CD1c-positive myeloid dendritic cell (primary cell): ENCODE measurements around the gene UNC93B1.

Source experiments
- DNase-seq: peaks from one replicate; pipeline ENCODE4 v3.0.0-alpha.2; 2016; ENCODE audit errors: extremely low spot score

Gene UNC93B1

DNA sequence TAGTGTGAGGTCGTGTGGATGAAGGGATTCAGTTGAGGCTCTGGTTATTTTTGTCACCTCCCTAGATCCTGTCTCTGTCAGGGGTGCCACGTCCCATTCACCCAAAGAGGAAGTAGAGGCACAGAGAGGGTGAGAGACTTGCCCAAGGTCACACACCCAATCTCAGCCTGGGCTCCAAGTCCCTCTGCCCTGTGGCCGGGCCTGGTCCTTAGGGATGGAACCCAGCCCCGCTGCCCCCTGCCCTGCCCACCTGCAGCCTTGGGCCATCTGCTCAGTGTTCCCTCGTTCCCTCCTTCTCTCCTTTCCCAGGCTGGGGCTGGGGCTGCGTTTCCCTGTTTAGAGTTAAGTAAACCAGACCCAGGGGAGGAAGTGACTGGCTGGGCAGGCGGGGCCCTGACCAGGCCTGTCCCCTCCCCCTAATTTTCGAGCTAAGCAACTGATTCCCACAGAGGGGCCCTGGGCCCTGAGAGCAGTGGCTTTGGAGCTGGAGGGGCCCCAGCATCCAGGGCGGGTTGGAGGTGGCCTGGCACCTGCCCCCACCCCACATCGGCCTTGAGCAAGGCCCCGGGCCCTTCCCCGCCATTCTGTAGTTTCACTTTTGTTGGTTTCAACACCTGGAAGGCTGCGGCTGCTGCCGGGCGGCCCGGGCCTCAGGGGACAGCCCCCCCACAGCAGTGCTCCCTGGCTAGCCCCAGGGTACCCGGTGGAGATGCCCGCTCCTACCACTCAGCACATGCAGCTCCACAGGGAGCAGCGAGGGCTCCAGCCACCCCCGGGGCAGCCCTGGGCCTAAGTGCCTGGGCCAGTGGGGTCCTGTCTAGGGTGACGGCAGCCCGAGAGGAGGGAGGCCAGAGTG is 36.4 kb upstream of the UNC93B1 start:
- DNase-seq, result peak; percentile 70

DNA sequence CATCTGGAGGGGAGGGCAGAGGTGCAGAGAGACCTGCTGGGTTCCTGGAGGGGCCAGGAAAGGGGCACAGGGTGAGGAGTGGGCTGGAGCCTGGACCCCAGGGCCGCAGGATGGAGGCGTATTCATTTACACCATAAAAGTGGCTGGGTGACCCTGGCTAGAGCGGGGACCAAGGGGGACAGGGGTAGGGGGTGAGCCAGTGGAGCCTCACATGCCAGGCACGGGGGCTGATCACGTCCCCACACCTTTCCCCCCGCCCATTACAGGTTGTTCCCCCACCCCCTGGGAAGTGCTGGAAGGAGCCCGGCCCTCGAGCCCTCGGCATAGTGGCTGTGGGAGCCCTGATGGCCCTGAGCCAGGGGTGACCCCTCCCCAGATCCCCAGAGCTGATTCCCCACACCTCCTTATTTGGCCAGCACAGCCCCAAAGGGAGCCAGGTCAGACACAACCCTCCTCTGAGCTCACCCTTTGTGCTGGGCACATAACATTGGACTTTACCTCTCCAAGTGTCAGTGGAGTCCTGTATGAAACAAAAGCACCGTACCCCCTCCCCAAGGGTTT is 35.7 kb upstream of the UNC93B1 start:
- DNase-seq, result peak; percentile 8

DNA sequence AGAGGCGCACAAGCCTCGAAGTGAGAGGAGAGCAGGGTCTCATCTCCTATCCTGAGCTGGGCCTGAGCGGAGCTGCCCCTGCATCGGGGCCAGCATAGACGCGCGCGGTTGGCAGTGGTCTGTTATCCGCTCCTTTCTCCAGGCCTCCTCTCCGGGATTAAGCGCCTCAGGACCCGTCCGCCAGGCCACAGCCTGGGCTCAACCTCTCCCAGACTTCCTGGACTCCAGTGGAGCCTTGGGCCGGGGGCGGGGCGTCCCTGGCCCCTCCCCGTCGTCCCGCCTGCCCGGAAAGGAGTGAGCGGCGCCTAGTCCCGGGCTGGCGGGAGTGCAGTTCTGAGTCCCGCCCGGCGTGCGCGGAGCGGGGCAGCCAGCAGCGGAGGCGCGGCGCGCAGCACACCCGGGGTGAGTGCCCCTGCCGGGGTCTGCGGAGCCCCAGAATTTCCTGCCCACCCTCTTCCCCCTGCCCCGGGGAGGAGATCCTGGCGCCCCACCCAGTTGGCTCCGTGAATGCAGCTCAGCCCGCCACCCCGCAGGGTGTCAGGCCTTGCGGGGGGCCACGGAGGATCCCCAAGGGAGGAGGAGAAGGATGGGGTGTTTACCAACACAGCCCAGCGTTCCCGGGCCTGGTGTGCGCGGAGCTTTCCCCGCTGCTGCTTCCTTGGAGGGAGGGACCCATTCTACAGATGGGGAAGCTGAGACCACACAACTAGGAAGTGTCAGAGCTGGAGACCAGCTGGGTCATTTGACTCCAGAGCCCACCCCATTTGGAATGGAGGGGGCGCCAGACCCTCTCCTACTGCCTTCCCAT is 35.0 kb upstream of the UNC93B1 start, which contains the start of gene TCIRG1:
Gene TCIRG1 (plus strand): TSS at position 308 of the 808 bp plus-strand sequence. CDS start 2,247 bp downstream, outside the sequence.
- peak; percentile 88 for DNase-seq

DNA sequence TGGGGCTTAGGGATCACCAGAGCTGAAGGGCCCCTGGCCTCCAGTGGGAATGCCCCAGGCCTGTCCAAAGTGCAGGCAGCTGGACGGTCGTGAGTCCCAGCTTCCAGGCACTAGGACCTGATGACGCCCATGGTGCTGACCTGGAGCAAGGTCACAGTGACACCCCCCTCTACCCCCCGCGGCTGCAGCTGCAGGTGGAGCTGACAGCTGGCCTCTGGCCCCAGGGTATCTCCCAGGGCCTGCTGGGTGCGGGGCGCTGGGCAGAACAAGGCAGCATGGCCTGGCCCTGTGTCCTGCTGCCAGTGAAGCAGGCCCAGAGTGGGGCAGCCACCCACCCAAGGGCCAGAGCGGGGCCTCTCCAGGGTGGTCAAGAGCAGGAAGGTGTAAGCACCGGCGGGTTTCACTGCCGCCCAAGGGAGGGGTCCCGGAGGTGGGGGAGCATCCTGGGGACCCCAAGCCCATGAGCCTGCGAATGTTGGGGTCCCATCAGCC is 34.4 kb upstream of the UNC93B1 start:
- DNase-seq, result no peak

DNA sequence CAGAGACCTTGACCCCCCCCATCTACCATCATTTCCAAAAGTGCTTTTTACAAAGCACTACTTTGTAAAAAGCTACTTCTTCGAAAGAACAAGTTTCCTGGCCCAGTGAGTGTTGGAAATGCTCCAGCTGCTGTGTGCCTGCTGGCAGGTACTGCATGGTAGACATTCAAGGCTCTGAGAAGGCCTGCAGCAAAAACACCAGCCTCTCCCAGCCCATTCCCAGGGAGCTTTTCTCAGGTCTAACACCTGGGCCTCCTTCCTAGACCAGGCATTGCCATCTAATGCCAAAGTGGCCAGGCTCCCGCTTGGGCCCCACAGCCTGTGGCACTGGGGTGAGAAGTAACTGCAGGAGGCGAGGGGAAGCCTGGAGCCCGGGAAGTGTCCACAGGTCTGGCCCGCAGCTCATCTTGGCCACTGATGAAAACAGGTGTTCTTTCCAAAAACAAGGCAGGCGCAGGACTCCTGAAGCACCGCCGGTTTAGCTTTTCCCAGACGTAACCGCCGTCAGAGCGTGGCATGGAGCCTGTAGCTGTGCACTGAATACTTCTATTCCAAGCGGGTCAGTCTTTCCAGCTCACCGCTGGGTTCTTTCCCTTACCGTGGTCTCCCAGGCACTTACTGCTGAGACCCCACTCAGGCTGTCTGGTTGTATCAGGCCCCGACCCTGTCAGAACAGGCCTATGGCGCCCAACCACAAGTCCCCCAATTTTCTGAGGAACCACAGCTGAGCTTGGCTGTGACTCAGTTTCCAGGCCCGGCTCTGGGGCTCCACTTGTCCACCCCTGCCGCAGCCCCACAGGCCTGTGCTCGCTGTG is 33.7 kb upstream of the UNC93B1 start:
- peak; percentile 9 for DNase-seq

DNA sequence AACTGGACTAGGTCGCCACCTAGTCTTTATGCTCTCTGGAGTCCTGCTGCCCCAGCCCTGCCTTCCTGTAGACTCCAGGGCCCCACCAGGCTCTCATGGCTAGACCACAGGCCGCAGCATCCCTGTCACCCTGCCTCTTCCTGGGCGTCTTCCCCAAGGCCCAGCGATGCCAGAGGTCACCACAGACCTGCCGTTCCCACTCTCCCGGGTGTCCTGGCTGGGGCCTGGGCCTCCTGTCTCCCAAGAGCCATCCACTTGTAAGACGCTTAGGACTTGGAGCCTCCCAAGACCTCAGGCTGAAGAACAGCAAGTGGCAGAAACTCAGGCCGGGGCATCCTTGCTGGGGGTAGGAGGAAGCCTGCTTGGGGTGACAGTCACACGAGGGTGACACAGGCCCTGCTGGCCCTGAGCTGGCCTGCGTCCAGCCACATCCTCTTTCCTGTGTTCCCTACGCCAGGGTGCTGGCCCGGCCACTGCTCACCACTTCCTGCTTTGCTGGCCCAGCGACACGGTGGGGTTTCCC is 32.9 kb upstream of the UNC93B1 start:
- peak; percentile 92 for DNase-seq

DNA sequence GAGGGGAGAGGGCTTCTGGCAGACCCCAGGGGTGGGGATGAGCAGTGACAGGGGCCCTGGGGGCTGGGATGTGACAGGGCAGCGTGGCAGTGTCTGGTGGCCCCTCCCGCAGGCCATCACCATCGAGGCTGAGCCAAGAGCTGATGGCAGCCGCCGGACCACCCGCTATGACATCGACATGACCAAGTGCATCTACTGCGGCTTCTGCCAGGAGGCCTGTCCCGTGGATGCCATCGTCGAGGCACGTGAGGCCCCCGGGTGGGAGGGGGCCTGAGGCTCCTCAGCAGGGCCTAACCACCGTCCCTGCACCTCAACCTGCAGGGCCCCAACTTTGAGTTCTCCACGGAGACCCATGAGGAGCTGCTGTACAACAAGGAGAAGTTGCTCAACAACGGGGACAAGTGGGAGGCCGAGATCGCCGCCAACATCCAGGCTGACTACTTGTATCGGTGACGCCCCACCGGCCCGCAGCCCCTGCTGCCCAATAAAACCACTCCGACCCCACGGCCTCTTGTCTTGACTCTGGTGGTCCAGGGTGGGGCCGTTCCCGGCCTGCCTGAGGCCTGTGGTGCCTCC is 32.3 kb upstream of the UNC93B1 start:
- peak; percentile 76 for DNase-seq

DNA sequence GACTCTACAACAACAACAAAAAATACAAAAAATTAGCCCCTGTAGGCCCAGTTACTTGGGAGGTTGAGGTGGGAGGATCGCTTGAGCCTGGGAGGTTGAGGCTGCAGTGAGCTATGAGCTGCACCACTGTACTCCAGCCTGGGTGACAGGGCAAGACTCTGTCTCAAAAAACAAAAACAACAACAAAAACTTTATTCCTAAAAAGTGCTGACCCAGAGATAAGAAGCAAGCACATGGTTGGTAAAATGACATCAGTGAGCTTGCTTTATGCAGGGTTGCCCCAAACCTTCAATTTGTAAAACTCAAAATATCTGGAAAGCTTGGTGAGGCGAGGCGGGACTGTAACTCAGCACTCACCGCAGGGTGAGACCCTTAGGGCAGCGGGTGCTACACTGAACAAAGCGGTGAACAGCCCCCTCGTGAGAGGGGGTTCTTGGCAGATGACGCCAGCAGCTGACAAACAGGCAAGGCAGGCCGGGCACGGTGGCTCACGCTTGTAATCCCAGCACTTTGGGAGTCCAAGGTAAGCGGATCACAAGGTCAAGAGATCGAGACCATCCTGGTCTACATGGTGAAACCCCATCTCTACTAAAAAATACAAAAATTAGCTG is 31.5 kb upstream of the UNC93B1 start:
- no peak for DNase-seq

DNA sequence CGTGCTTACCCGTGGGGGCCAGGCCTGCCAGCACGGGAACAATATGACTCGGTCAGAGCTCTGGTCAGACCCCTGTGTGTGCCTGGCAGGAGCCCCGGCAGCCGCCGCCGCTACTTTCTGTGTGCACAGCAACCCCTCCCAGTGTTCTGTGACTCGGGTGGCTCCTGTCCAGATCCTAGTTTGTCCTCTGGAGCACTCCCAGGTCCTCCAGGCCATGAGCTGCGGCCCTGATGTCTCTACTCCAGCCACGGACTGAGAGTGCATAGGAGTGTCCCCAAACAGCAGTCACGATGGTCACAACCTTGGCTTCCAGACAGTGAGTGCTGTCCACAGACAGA is 29.8 kb upstream of the UNC93B1 start:
- DNase-seq, result no peak

DNA sequence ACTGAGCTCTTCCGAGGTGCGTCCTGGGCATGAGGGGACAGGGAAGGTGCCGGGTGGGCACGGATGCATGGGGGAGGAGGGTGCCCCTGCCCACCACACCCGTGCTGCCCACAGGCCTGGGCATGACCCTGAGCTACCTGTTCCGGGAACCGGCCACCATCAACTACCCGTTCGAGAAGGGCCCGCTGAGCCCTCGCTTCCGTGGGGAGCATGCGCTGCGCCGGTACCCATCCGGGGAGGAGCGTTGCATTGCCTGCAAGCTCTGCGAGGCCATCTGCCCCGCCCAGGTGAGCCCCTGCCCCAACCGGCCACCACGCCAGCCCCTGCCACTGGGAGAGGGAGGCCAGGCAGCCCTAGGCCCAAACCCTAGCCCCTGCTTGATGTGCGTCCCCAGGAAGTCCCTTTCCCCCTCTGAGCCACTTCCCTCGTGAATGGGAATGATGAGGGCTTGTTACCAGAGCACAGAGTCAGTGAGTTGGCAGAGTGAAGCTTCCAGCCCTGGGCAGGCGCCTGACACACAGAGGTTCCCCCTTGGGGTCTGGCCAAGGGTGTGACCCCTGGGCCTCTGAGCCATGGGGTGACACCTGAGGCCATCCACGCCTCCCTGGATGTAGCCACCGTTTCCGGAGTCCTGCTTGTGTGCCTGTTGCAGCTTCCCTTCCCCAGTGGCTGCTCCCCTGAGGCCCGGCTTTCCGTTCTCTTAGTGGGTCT is 29.3 kb upstream of the UNC93B1 start:
- no peak for DNase-seq

DNA sequence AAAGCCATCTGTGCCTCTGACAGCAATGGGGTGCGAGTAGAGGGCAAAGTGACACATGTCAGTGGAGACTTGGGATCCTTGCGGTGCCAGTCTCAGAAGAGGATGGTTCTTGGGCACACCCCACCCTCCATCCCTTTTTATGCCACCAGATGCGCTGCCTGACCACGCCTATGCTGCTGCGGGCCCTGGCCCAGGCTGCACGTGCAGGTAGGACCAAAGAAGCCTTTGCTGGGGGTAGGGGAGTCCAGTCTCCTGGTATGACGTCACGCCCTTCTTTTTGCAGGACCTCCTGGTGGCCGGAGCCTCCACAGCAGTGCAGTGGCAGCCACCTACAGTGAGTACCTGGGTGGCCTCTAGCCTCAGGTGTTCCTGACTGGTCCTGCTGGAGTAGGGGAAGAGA is 28.1 kb upstream of the UNC93B1 start:
- no peak for DNase-seq

DNA sequence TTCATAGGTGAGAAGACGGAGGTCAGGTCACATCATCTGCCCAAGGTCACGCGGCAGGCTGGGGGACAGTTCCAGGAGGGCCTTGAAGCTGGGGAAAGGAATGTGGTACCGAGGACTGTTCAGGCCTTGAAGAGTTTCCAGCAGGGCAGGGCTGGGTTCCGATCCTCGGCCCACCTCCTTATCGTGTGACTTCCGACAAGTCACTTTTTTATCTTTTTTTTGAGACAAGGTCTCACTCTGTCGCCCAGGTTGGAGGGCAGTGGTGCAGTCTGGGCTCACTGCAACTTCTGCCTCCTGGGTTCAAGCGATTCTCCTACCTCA is 27.2 kb upstream of the UNC93B1 start:
- no peak for DNase-seq

DNA sequence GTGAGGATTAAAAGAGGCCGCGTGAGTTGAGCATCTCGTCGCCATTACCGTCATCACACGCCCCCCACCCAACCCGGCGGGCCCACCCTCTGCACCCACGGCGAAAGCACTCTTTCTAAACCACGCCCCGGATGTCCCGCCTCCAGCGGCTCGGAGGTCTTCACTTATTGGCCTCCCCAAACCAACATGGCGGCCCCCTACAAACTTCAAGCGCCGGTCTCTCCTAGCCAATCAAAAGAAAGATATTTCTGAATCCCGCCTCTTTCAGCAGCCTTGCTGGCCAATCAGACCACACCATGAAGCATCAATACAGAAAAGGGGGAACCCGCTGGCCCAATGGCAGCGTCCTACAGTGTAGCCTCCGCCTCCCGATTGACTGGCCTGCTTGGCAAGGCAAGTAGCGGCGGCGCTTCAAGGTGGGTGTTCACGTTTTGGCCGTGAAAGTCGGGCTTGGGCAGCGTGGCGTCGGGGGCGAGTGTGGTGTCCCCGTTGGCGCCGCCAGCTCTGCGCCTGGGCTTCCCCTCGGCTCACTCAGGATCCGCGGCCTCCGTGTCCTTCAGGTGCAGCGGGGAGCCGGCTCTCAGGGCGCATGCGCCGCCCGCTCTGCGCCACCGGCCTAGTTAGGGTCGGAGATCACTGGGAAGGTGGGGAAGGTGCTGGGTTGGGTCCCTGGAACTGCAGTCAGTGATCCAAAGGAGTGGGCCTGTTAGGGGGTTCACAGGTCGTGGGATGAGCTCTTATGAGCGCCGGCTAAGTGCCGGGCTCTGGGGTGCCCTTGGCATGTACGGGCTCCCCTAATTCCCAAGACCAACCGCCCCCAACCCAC is 26.6 kb upstream of the UNC93B1 start, which contains the start of gene NDUFS8:
Gene NDUFS8 (plus strand): TSS at position 364 of the 826 bp plus-strand sequence. CDS start 1,471 bp downstream, outside the sequence.
- DNase-seq, result peak; percentile 99

DNA sequence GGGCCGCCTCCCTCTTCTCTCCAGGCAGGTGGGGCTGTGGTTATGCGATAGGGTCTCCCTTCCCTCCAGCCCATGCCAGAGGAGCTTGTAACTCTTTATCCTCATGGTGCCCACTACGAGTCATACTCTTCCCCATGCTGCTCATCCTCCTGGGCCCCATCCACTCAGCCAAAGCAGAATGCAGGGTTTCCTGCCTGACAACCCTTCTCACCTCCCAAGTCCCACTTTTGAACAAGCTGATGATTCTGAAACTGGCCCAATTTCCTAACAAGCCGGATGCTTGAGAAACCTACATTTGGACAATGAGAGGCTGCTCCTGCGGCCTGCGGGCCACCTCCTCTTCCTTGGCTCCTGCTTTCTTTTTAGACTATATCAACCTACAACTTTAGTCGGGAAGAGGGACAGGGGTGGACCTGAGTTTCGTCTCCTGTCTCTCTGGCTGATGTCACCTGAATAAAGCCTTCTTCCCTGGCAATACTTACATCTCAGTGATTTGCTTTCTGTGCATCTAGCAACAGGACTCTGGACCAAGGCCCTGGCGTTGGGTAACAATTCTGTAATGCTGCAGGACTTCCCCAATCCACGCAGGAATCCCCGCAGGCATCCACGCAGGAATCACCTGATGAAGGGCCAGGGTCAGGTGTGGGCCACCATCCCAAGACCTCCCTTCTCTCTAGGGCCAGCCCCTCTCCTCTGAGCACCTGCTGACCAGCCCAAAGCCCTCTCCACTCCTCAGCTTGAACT is 25.1 kb upstream of the UNC93B1 start:
- DNase-seq, result no peak

DNA sequence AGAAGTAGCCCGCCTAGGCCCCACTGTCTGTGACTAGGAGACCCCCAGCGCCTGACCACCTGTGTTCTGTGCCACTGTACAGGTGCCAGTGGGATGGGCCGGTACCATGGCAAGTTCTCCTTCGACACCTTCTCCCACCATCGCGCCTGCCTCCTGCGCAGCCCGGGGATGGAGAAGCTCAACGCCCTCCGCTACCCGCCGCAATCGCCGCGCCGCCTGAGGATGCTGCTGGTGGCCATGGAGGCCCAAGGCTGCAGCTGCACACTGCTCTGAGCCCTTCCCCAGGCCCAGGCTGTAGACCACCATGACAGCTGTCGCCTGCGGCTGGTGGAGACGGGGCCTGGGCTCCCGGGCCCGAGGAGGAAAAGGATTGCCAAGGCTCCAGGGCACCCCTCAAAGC is 23.8 kb upstream of the UNC93B1 start:
- DNase-seq, result no peak

DNA sequence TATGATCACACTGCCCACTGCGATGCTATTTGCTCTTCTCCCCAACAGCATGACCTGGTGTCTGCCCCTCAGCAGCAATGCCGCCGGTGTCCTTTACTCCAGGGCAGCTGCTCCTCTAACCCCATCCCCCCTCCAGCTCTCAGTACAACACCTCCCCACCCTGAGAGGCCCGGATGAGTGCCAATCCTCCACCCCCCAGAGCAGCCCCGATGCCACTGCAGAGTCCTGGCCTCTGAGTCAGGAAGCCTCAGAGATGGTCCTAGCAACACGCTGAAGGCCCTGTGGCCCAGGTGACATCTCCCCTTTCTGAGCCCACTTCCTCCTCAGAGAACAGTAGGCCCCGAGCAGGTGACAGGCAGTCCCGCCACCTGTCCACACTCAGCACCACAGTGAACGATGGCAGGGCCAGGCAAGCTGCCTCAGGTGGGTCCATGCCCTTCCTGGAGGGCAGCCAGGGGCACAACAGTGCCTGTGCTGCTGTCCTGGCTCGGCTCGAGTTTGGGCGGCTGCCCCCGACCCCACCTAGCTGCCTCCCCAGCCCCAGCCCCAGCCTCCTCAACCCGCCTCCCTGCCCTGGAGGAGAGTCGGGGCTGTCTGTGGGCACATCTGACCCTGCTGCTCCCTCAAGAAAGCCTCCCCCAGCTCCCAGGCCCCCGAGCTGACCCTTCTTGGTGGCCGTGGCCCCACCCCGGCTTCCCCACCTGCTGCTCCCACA is 22.7 kb upstream of the UNC93B1 start:
- DNase-seq, result no peak

DNA sequence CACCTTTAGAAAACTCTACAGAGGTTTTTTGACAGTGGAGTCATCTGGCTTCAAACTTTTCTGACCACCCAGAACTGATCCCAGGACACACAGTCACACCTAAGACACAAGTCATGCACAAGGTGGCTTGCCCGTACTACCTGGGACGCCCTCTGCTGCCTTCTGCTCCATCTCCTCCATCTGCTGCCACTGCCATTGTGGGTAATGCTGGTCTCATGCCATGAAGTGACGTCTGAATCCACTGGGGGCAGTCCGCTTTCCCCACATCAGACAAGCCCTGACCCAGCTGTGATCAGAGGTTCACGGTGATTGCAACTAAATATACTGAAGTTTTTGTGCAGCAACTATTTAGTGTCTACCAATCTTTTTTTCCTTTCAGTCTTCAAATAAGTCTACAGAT is 21.1 kb upstream of the UNC93B1 start:
- DNase-seq, result no peak

DNA sequence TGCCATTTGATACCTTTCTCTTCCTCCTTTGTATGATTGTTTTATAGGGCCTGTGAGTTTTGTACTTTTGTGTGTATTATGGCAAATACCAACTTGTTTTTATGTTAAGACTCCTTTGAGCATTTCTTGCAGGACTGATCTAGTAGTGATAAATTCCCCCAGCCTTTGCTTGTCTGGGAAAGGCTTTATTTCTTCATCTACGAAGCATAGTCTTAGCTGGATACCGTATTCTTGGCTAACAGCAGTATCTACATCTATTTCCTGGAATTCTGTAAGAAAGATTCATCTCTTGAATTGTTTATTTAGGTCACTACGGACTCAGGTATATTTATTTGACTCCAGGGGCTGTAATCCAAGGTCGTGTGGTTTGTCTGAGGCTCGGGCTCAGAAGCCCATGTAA is 20.6 kb upstream of the UNC93B1 start:
- DNase-seq, result no peak
